Endodermal cell (in vitro differentiated cells): ENCODE measurements around the gene MTHFS. TPM values are rescaled to one million over a fixed set of nuclear protein-coding genes. Genes with fewer than 3 reads are reported as not detected.
"Not testable (repeated sequence)": the region's sequence is repeated elsewhere in the genome, so short reads cannot be mapped to it uniquely, and the experiment has no call there.

ENCODE experiments used
- DNase-seq: peaks from one replicate; pipeline ENCODE4 v3.0.0-alpha.2; 2017
- H3K27ac ChIP-seq: 2 replicates; pipeline ENCODE4 v1.5.1; 2013; ENCODE audit warnings: mild to moderate bottlenecking, low read depth, low read length, moderate library complexity
- H3K27me3 ChIP-seq: 2 replicates; pipeline ENCODE4 v1.6.1; 2013; ENCODE audit warnings: mild to moderate bottlenecking, low read length, moderate library complexity; ENCODE audit not compliant: insufficient read depth, control insufficient read depth, poor library complexity, severe bottlenecking
- H3K36me3 ChIP-seq: 2 replicates; pipeline ENCODE4 v1.7.0; 2013; ENCODE audit warnings: mild to moderate bottlenecking, low read length, moderate library complexity; ENCODE audit not compliant: control insufficient read depth, insufficient read depth
- H3K4me1 ChIP-seq: one replicate; pipeline ENCODE4 v1.7.0; 2013; ENCODE audit warnings: low read length; ENCODE audit not compliant: control insufficient read depth, insufficient read depth
- H3K4me3 ChIP-seq: 2 replicates; pipeline ENCODE4 v1.5.1; 2013; ENCODE audit warnings: mild to moderate bottlenecking, low read length, moderate library complexity
- H3K9ac ChIP-seq: 2 replicates; pipeline ENCODE4 v1.6.1; 2013; ENCODE audit warnings: mild to moderate bottlenecking, low read length, moderate library complexity; ENCODE audit not compliant: poor library complexity, severe bottlenecking; ENCODE audit errors: extremely low read depth
- H3K9me3 ChIP-seq: 2 replicates; pipeline ENCODE4 v1.6.1; 2013; ENCODE audit warnings: mild to moderate bottlenecking, low read length, moderate library complexity; ENCODE audit not compliant: control insufficient read depth
- H3K27ac Mint-ChIP-seq: 2 replicates; pipeline ENCODE4 v1.8.0; 2020; ENCODE audit warnings: mixed read lengths
- H3K27me3 Mint-ChIP-seq: 2 replicates; pipeline ENCODE4 v1.8.0; 2021; ENCODE audit warnings: mild to moderate bottlenecking, mixed read lengths; ENCODE audit not compliant: insufficient read depth
- H3K36me3 Mint-ChIP-seq: 2 replicates; pipeline ENCODE4 v1.8.0; 2020; ENCODE audit warnings: low read depth, mixed read lengths
- H3K4me1 Mint-ChIP-seq: 2 replicates; pipeline ENCODE4 v1.8.0; 2020; ENCODE audit warnings: mixed read lengths
- H3K4me3 Mint-ChIP-seq: 2 replicates; pipeline ENCODE4 v1.8.0; 2020; ENCODE audit warnings: mild to moderate bottlenecking, moderate library complexity, mixed read lengths
- H3K9me3 Mint-ChIP-seq: 2 replicates; pipeline ENCODE4 v1.8.0; 2020; ENCODE audit warnings: mild to moderate bottlenecking, mixed read lengths
- WGBS, 2 experiments: methylation state at CpG; one replicate each; pipeline versions ENCODE4 v1.1.5 to v1.1.7; 2013; ENCODE audit warnings: missing lambda C conversion rate in 2 of 2, mixed read lengths in 1 of 2; ENCODE audit not compliant: insufficient coverage in 1 of 2, insufficient read length in 1 of 2; 5-methylcytosine and 5-hydroxymethylcytosine counted together
- total RNA-seq, 2 donors: library from RNA; stranded (reverse); fragmentation: NEBNext Ultra II Directional in 1 of 2; extraction: Animal tissue kit (Norgen Biotek cat#: 25700) in 1 of 2; gene quantifications; 2 replicates in 1 of 2; 3 replicates in 1 of 2; pipeline ENCODE4 v1.2.1, GENCODE V29; 2021
- TF ChIP-seq, protein P1 (sequence below): fragments of 200-600 bp; sonication (generic); conservative IDR thresholded peaks from 2 replicates; pipeline ENCODE4 v1.5.0; 2021; ENCODE audit warnings: antibody characterized with exemption, mild to moderate bottlenecking

The MTHFS gene
- total RNA-seq, 2 donors from 2014 or later, result 28.2 to 33.6 TPM

DNA sequence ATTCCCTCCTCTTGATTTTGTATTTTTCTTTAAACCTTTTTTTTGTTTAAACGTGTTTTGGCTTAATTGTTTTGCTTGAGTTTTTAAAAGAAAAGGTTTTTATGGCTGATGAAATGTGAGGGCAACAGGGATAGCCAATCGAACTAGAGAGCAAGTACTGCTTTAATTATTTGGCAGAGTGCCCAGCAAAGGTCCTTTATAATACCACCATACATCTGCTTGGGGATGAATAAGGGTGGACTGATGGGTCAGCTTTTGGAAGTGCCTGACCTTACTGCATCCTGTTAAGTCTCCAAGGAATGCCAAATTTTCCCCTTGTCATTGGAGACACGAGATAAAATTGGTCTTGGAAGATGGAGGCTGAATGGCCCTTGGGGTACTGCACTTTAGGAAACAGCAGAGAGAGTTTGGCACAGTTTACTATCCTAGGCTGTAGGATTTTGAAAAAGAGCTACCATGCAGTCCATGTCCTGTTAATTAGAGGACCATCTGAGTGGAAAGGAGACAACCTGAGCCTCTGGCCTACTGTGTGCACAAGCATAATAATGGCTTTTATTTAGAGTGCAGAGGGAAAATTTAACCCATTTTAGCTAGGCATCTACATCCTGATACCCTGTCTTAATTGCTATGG is 19.8 kb upstream of the MTHFS start:
- no peaks in the 10 kb centered on the region for H3K27me3 Mint-ChIP-seq
- no peaks in the 10 kb centered on the region for H3K4me1 Mint-ChIP-seq
- H3K36me3 Mint-ChIP-seq, result peaks cover 92% of the 10 kb centered on the region
- peaks cover 99% of the 10 kb centered on the region for H3K9me3 ChIP-seq
- H3K4me1 ChIP-seq, result no peaks in the 10 kb centered on the region
- no peak overlapping the region for H3K9ac ChIP-seq
- peak overlapping the region; percentile 42 for H3K4me3 ChIP-seq
- H3K4me3 Mint-ChIP-seq, result no peak overlapping the region
- H3K27ac Mint-ChIP-seq, result no peak overlapping the region
- 100% methylated on average over 1 to 3 of the region's 3 CpGs for WGBS, 2 experiments
- no peak overlapping the region for H3K27ac ChIP-seq
- peaks cover 95% of the 10 kb centered on the region for H3K36me3 ChIP-seq
- no peaks in the 10 kb centered on the region for H3K27me3 ChIP-seq
- H3K9me3 Mint-ChIP-seq, result peaks cover 81% of the 10 kb centered on the region
- DNase-seq, result no peak
- TF ChIP-seq, protein P1, sequence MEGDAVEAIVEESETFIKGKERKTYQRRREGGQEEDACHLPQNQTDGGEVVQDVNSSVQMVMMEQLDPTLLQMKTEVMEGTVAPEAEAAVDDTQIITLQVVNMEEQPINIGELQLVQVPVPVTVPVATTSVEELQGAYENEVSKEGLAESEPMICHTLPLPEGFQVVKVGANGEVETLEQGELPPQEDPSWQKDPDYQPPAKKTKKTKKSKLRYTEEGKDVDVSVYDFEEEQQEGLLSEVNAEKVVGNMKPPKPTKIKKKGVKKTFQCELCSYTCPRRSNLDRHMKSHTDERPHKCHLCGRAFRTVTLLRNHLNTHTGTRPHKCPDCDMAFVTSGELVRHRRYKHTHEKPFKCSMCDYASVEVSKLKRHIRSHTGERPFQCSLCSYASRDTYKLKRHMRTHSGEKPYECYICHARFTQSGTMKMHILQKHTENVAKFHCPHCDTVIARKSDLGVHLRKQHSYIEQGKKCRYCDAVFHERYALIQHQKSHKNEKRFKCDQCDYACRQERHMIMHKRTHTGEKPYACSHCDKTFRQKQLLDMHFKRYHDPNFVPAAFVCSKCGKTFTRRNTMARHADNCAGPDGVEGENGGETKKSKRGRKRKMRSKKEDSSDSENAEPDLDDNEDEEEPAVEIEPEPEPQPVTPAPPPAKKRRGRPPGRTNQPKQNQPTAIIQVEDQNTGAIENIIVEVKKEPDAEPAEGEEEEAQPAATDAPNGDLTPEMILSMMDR, result no peak

DNA sequence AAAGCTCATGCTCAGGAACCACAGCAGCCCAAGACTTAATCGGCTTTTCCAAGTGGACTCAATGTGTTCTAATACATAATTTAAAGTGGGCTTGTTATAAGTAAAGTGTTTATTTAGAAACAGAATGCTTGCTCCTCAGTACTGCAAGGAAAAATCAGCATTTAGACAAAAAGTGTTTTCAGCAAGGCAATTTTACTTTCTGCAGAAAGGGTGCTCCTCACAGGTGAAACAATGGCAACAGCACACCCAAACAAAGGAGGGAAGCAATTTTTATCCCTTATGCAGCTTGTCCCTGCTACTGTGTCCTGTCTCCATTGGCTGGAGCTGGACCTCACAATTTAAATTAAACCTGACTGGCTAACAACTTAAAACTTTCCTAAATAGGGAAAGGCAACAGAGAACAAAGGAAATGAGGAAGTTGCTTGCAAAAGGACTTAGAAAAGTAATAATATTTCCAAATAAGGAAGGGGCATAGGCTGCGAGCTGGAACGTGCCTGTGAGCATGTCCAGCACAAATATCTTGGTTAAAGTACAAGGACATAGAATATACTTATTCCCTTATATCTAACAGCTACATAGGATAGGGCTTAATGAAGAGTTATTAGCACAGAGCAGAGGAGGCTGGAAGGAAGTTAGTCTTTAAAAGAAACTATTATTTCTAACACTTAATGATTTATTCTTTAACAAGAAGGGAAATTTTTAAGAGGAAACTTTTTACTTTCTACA is 19.1 kb upstream of the MTHFS start:
- peaks cover 74% of the 10 kb centered on the region for H3K9me3 Mint-ChIP-seq
- H3K4me3 Mint-ChIP-seq, H3K4me1 ChIP-seq, DNase-seq, H3K9ac ChIP-seq, H3K27me3 Mint-ChIP-seq, H3K27ac ChIP-seq, H3K27ac Mint-ChIP-seq, H3K4me1 Mint-ChIP-seq, H3K27me3 ChIP-seq: not testable (repeated sequence)
- peaks cover 93% of the 10 kb centered on the region for H3K36me3 Mint-ChIP-seq
- Histone ChIP-seq H3K36me3 (peaks cover 94% of the 10 kb centered on the region), H3K9me3 (peaks cover 97% of the 10 kb centered on the region), H3K4me3 (peak overlapping the region; percentile 42)
- WGBS, 2 experiments, result 97 to 100% methylated on average over 1 to 2 of the region's 3 CpGs

DNA sequence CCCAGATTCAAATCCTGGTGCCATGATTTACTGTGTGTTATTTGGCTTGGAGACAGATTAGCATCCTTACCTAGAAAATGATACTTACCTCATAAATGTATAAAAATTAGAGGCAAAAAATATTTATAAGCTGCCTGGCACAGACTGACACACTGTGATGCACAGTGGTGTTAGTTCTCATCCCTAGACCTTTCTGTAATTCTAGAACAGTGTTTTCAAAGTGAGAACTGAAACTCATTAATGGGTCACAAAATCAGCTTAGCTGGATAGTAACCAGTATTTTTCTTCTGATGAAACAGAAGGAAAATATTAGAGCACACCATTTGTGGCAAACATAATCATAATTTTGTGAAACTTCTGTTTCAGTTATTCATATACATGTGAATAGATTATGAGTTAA is 17.9 kb upstream of the MTHFS start:
- H3K36me3 Mint-ChIP-seq, result peaks cover 93% of the 10 kb centered on the region
- H3K9ac ChIP-seq, result no peak overlapping the region

DNA sequence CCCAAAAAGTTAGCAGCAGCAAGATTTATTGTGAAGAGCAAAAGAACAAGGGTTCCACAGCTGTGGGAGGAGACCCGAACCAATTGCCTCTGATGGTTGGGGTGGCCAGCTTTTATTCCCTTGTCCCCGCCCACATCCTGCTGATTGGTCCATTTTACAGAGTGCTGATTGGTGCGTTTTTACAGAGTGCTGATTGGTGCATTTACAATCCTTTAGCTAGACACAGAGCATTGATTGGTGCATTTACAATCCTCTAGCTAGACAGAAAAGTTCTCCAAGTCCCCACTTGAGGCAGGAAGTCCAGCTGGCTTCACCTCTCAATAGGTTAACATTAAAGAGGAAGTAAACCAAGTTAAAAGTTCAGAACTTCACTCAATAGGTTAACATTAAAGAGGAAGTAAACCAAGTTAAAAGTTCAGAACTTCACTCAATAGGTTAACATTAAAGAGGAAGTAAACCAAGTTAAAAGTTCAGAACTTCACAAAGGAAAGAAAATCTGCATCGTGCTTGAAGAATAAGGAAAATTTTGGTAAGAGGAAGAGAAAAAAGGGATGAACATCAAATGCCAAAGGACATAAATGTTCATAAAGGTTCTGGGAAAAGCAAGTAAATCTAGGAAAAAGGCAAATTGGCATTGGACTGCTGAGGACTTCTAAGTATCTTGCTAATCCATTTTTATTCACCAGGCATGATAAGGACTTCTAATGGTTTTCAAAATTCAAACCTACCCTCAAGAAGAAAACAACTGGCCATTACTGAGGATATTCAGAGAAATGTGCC is 12.9 kb upstream of the MTHFS start:
- H3K9ac ChIP-seq, H3K4me1 Mint-ChIP-seq, H3K27ac ChIP-seq, DNase-seq, H3K4me1 ChIP-seq, H3K4me3 Mint-ChIP-seq, H3K27ac Mint-ChIP-seq, H3K4me3 ChIP-seq, H3K27me3 Mint-ChIP-seq, H3K27me3 ChIP-seq: not testable (repeated sequence)
- Histone ChIP-seq H3K9me3 (peaks cover 72% of the 10 kb centered on the region), H3K36me3 (peaks cover 73% of the 10 kb centered on the region)
- 95 to 98% methylated on average over 4 of the region's 4 CpGs for WGBS, 2 experiments
- peaks cover 81% of the 10 kb centered on the region for H3K36me3 Mint-ChIP-seq
- H3K9me3 Mint-ChIP-seq, result peaks cover 25% of the 10 kb centered on the region

More for the DNA sequence above, 17.9 kb upstream of the MTHFS start:
- Histone ChIP-seq H3K4me3 (peak overlapping the region; percentile 42), H3K27ac (no peak overlapping the region), H3K9me3 (peaks cover 97% of the 10 kb centered on the region), H3K36me3 (peaks cover 95% of the 10 kb centered on the region), H3K27me3 (no peaks in the 10 kb centered on the region), H3K4me1 (no peaks in the 10 kb centered on the region)
- H3K27ac Mint-ChIP-seq, result no peak overlapping the region
- H3K4me1 Mint-ChIP-seq, result no peaks in the 10 kb centered on the region
- H3K9me3 Mint-ChIP-seq, result peaks cover 68% of the 10 kb centered on the region
- H3K4me3 Mint-ChIP-seq, result no peak overlapping the region
- no peak for DNase-seq
- TF ChIP-seq, protein P1, result no peak
- no peaks in the 10 kb centered on the region for H3K27me3 Mint-ChIP-seq
